Gastrocnemius medialis (tissue), 4 donors: ENCODE data around the gene SEMA7A. TPM values are rescaled to one million over a fixed set of nuclear protein-coding genes. Genes with fewer than 3 reads are reported as not detected.
A peak's percentile ranks its signal among the peaks of the same experiment; 100 is the strongest.

ENCODE experiments used
- ATAC-seq, 2 donors: fragments of 150-250 bp; one replicate each; pipeline ENCODE4 v1.9.1; 2016
- DNase-seq, 2 donors: peaks; one replicate each; pipeline ENCODE4 v3.0.0-alpha.2; 2019
- H3K27ac ChIP-seq, 4 donors: fragments of 200-600 bp; sonication (generic); 1 replicate in 1 of 4; 2 replicates in 3 of 4; pipeline ENCODE4 v1.5.1; 2016 to 2018; ENCODE audit warnings: mild to moderate bottlenecking in 2 of 4, moderate library complexity in 1 of 4
- H3K27me3 ChIP-seq, 3 donors: fragments of 200-600 bp; sonication (generic) in 2 of 3; 1 replicate in 1 of 3; 2 replicates in 2 of 3; pipeline versions ENCODE4 v1.5.1 to v1.6.0; 2016 to 2019; ENCODE audit warnings: mild to moderate bottlenecking in 1 of 3, moderate library complexity in 1 of 3
- H3K36me3 ChIP-seq, 2 donors: fragments of 200-600 bp; sonication (generic) in 1 of 2; one replicate each; pipeline ENCODE4 v1.5.1; 2017 to 2018
- H3K4me1 ChIP-seq, 2 donors: fragments of 200-600 bp; sonication (generic) in 1 of 2; one replicate each; pipeline ENCODE4 v1.5.1; 2016 to 2017; ENCODE audit warnings: mild to moderate bottlenecking in 2 of 2
- H3K4me3 ChIP-seq, 4 donors: fragments of 200-600 bp; sonication (generic) in 3 of 4; 1 replicate in 1 of 4; 2 replicates in 3 of 4; pipeline ENCODE4 v1.5.1; 2016 to 2019; ENCODE audit warnings: mild to moderate bottlenecking in 2 of 4
- H3K9me3 ChIP-seq, 3 donors: fragments of 200-600 bp; sonication (generic) in 2 of 3; 1 replicate in 1 of 3; 2 replicates in 2 of 3; pipeline ENCODE4 v1.5.1; 2016 to 2019
- POLR2A ChIP-seq, 2 donors: fragments of 450-650 bp; IDR thresholded peaks; one replicate each; pipeline ENCODE4 v1.6.1; 2017; ENCODE audit warnings: antibody characterized with exemption in 2 of 2, mild to moderate bottlenecking in 2 of 2, moderate library complexity in 2 of 2
- in situ Hi-C, 4 donors: fragments of 200-750 bp; cut with MboI; loops; one replicate each; pipeline versions ENCODE4 v1.15.0 to v1.8.0; 2017; ENCODE audit warnings: low sequenced_read_pairs in 4 of 4
- intact Hi-C: fragments of 100-400 bp; cut with DNase I; formaldehyde crosslinking; loops from one replicate; pipeline ENCODE4 v1.15.1; 2023; ENCODE audit warnings: low total_unique reads
- total RNA-seq, 4 donors: library from RNA; depleted of rRNA; stranded (reverse); fragments of >200 nt; gene quantifications; one replicate each; pipeline versions ENCODE4 v1.1.0 to v1.2.3, GENCODE V29; 2016
- TF ChIP-seq, protein P1 (sequence below), 5 experiments: fragments of 450-650 bp in 3 of 5; fragments of 200-600 bp in 2 of 5; sonication (generic) in 2 of 5; IDR thresholded peaks in 4 of 5; conservative IDR thresholded peaks in 1 of 5; 1 replicate in 4 of 5; 2 replicates in 1 of 5; pipeline ENCODE4 v1.5.1; 2016 to 2019; ENCODE audit warnings: antibody characterized with exemption in 5 of 5, mild to moderate bottlenecking in 3 of 5, moderate library complexity in 3 of 5

SEMA7A gene
- total RNA-seq, 4 donors from 2014 or later: 0.51 to 2.7 (median 2.4) TPM

- DNase-seq (no peak), ATAC-seq (no peak)
- Histone ChIP-seq H3K27me3 (no peaks in the 10 kb centered on the region), H3K9me3 (no peaks in the 10 kb centered on the region), H3K27ac (no peak overlapping the region), H3K36me3 (no peaks in the 10 kb centered on the region), H3K4me1 (peaks cover 12 to 13% of the 10 kb centered on the region in 2 donors), H3K4me3 (no peak overlapping the region)
- in situ Hi-C loops: loop anchor here (5.0 to 25.0 kb wide), 5 partner anchors 53 to 378 kb away; no protein-coding TSS in a partner anchor
- no peak for TF ChIP-seq POLR2A (IDR thresholded peaks at IDR 0.05)
- intact Hi-C loops: loop anchor here (2.0 kb wide), 1 partner anchor 107 kb away; no protein-coding TSS in a partner anchor
Observed at GRCh38 chr15:74383695-74384565, 49.8 kb downstream of the SEMA7A start.

DNA sequence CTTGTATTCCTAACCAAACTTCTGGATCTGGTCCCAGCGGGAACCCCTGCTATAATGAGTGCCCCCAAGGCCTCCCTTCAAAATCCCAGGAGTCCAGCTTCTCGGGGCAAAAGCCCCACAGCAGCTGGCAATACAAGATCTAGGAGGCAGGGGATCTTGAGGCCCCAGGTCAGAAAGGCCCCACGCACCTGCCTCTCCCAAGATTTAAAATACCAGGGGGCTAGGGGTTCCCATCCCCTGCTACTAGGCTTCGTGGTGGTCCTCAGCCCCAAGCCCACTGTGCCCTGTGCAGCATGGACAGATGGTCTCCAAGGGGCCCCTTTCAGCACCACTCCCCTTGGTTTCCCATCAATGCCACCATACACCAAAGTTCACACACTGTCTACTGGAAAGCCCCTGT, 50.5 kb downstream of the SEMA7A start:
- in situ Hi-C loops: loop anchor here (5.0 to 25.0 kb wide), 5 partner anchors 54 to 379 kb away; no protein-coding TSS in a partner anchor

GRCh38 chr15:74382004-74382816, 51.5 kb downstream of the SEMA7A start:
- intact Hi-C loops (loop anchor here (1.0 to 2.0 kb wide), 2 partner anchors 56 to 109 kb away; no protein-coding TSS in a partner anchor), in situ Hi-C loops (loop anchor here (5.0 to 25.0 kb wide), 5 partner anchors 55 to 380 kb away; no protein-coding TSS in a partner anchor)
- H3K27ac ChIP-seq: no peak overlapping the region

More for the DNA sequence above, 50.5 kb downstream of the SEMA7A start:
- no peak overlapping the region for H3K27ac ChIP-seq
- H3K36me3 ChIP-seq: no peaks in the 10 kb centered on the region
- DNase-seq (no peak), ATAC-seq (no peak)
- H3K9me3 ChIP-seq: no peaks in the 10 kb centered on the region
- no peak for TF ChIP-seq POLR2A (IDR thresholded peaks at IDR 0.05)
- TF ChIP-seq, protein P1, sequence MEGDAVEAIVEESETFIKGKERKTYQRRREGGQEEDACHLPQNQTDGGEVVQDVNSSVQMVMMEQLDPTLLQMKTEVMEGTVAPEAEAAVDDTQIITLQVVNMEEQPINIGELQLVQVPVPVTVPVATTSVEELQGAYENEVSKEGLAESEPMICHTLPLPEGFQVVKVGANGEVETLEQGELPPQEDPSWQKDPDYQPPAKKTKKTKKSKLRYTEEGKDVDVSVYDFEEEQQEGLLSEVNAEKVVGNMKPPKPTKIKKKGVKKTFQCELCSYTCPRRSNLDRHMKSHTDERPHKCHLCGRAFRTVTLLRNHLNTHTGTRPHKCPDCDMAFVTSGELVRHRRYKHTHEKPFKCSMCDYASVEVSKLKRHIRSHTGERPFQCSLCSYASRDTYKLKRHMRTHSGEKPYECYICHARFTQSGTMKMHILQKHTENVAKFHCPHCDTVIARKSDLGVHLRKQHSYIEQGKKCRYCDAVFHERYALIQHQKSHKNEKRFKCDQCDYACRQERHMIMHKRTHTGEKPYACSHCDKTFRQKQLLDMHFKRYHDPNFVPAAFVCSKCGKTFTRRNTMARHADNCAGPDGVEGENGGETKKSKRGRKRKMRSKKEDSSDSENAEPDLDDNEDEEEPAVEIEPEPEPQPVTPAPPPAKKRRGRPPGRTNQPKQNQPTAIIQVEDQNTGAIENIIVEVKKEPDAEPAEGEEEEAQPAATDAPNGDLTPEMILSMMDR (IDR thresholded peaks at IDR 0.05 in 4 of 5, conservative IDR thresholded peaks at IDR 0.05 in 1 of 5): no peak
- intact Hi-C loops: loop anchor here (2.0 kb wide), 1 partner anchor 108 kb away; no protein-coding TSS in a partner anchor
- peaks cover 12 to 13% of the 10 kb centered on the region in 2 donors for H3K4me1 ChIP-seq
- no peaks in the 10 kb centered on the region for H3K27me3 ChIP-seq
- no peak overlapping the region for H3K4me3 ChIP-seq

DNA sequence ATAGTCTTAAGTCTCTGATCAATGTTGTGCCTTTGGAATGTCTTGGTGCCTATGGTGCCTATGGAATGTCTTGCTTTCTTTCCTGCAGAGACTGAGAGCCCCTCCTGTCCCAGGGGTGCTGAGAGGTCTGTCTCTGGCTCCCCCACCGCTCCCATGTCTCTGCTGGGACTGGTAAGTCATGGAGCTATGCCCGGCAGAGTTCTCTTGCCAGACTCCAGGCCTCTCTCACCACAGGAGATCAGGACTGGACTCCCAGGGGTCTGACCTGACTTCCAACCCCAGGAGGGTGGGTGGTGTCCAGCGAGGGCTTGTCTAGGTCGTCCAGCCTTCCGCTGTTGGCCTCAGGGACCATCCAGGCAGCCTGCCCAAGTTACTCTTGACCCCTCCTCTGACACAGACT, 52.3 kb downstream of the SEMA7A start:
- Histone ChIP-seq H3K4me1 (peaks cover 12 to 13% of the 10 kb centered on the region in 2 donors), H3K36me3 (no peaks in the 10 kb centered on the region), H3K4me3 (no peak overlapping the region), H3K27ac (no peak overlapping the region), H3K27me3 (no peaks in the 10 kb centered on the region), H3K9me3 (no peaks in the 10 kb centered on the region)
- DNase-seq (no peak), ATAC-seq (no peak)
- intact Hi-C loops (no loop called here), in situ Hi-C loops (loop anchor here (5.0 to 25.0 kb wide), 5 partner anchors 56 to 381 kb away; no protein-coding TSS in a partner anchor)
- TF ChIP-seq POLR2A (IDR thresholded peaks at IDR 0.05): no peak
- TF ChIP-seq, protein P1 (IDR thresholded peaks at IDR 0.05 in 4 of 5, conservative IDR thresholded peaks at IDR 0.05 in 1 of 5): no peak

More at GRCh38 chr15:74382004-74382816, 51.5 kb downstream of the SEMA7A start:
- Histone ChIP-seq H3K36me3 (no peaks in the 10 kb centered on the region), H3K4me3 (no peak overlapping the region), H3K4me1 (peaks cover 12 to 13% of the 10 kb centered on the region in 2 donors), H3K9me3 (no peaks in the 10 kb centered on the region), H3K27me3 (no peaks in the 10 kb centered on the region)
- DNase-seq: peak; percentile 59 to 79
- TF ChIP-seq POLR2A (IDR thresholded peaks at IDR 0.05): no peak
- TF ChIP-seq, protein P1 (IDR thresholded peaks at IDR 0.05 in 4 of 5, conservative IDR thresholded peaks at IDR 0.05 in 1 of 5): peak; percentile 88 to 96 (median 94)
- peak; percentile 80 to 92 for ATAC-seq
